Pulmonary artery endothelial cell (primary cell): ENCODE measurements around the gene FRK. TPM values are rescaled to one million over a fixed set of nuclear protein-coding genes. Genes with fewer than 3 reads are reported as not detected.
"Not testable (repeated sequence)": the region's sequence is repeated elsewhere in the genome, so short reads cannot be mapped to it uniquely, and the experiment has no call there.

Experiments
- DNase-seq: peaks from one replicate; pipeline ENCODE4 v3.0.0-alpha.2; 2011; ENCODE audit warnings: low read depth, low spot score
- total RNA-seq: library from RNA; depleted of rRNA; stranded (reverse); fragments of >200 nt; gene quantifications from 2 replicates; pipeline ENCODE4 v1.2.3, GENCODE V29; 2014

The FRK gene
- total RNA-seq, 1 donor from 2014 or later = 0.07 TPM

GRCh38 chr6:115947966-115948541, 112.6 kb downstream of the FRK start:
- no peak for DNase-seq

GRCh38 chr6:115945812-115946211, 114.9 kb downstream of the FRK start:
- DNase-seq = no peak

- DNase-seq = no peak
These were observed 115.4 kb downstream of the FRK start for GRCh38 chr6:115945306-115945705.

GRCh38 chr6:115944829-115945228, 115.9 kb downstream of the FRK start:
- not testable (repeated sequence) for DNase-seq

- DNase-seq = not testable (repeated sequence)
These were observed 123.2 kb downstream of the FRK start for GRCh38 chr6:115937502-115937901.

GRCh38 chr6:115935361-115935760, 125.3 kb downstream of the FRK start:
- DNase-seq = no peak

- no peak for DNase-seq
These were observed 125.9 kb downstream of the FRK start for GRCh38 chr6:115934829-115935228.

- DNase-seq = no peak
These were observed 126.5 kb downstream of the FRK start for GRCh38 chr6:115934145-115934544.

- no peak for DNase-seq
These were observed 128.2 kb downstream of the FRK start for GRCh38 chr6:115932481-115932880.

GRCh38 chr6:115928000-115928399, 132.7 kb downstream of the FRK start:
- not testable (repeated sequence) for DNase-seq

- DNase-seq = no peak
These were observed 137.7 kb downstream of the FRK start for GRCh38 chr6:115922971-115923370.

- no peak for DNase-seq
These were observed 146.6 kb downstream of the FRK start for GRCh38 chr6:115914098-115914497.

- no peak for DNase-seq
These were observed 150.7 kb downstream of the FRK start for GRCh38 chr6:115909923-115910546.

- DNase-seq = no peak
These were observed 151.7 kb downstream of the FRK start for GRCh38 chr6:115908906-115909559.

- no peak for DNase-seq
These were observed 155.2 kb downstream of the FRK start for GRCh38 chr6:115905471-115905870.

GRCh38 chr6:115902436-115902835, 158.3 kb downstream of the FRK start:
- DNase-seq = no peak

- no peak for DNase-seq
These were observed 158.8 kb downstream of the FRK start for GRCh38 chr6:115901896-115902295.

GRCh38 chr6:115899730-115900282, 160.9 kb downstream of the FRK start:
- DNase-seq = no peak

- no peak for DNase-seq
These were observed 162.4 kb downstream of the FRK start for GRCh38 chr6:115898246-115898645.

- DNase-seq = no peak
These were observed 164.1 kb downstream of the FRK start for GRCh38 chr6:115896538-115897129.

GRCh38 chr6:115894426-115894992, 166.2 kb downstream of the FRK start:
- DNase-seq = no peak

- no peak for DNase-seq
These were observed 168.9 kb downstream of the FRK start for GRCh38 chr6:115891750-115892149.
